DND-41 (cell line): ENCODE measurements around the gene CCSAP.

Source experiments
- CTCF ChIP-seq: IDR thresholded peaks from 2 replicates; pipeline ENCODE4 v1.5.1; 2012; ENCODE audit warnings: borderline replicate concordance, low read length, moderate library complexity, mild to moderate bottlenecking; ENCODE audit not compliant: poor library complexity, severe bottlenecking; ENCODE audit errors: extremely low read depth
- EZH2 ChIP-seq: IDR thresholded peaks from 3 replicates; pipeline ENCODE4 v1.6.1; 2012; ENCODE audit warnings: borderline replicate concordance, low read depth, mild to moderate bottlenecking, moderate library complexity, low read length, inconsistent platforms; ENCODE audit not compliant: severe bottlenecking

- no peak for TF ChIP-seq CTCF
- no peak for TF ChIP-seq EZH2
These were observed 26.7 kb downstream of the CCSAP start for GRCh38 chr1:229316166-229316565.
